HL-60/S4 (cell line): ENCODE measurements around the gene C16orf92.

Source experiments
- in situ Hi-C: fragments of 300-500 bp; cut with MboI; formaldehyde crosslinking; loops from 2 replicates; pipeline ENCODE4 v1.14.3; 2022; ENCODE audit warnings: low sequenced_read_pairs

The C16orf92 gene

GRCh38 chr16:30022887-30023286 is at the start of gene C16orf92:
Gene C16orf92, plus strand, starts transcription at chr16:30023198. Its CDS starts 143 bp downstream, at chr16:30023341.
- in situ Hi-C loops: loop anchor here (5.0 kb wide), 1 partner anchor 326 kb away; no protein-coding TSS in a partner anchor

- in situ Hi-C loops: no loop called here
Observed at GRCh38 chr16:29973384-29974246, 49.4 kb upstream of the C16orf92 start, which contains the start of gene TAOK2. Gene TAOK2, plus strand, starts transcription at chr16:29973868. Its CDS starts 3,905 bp downstream, at chr16:29977773.

GRCh38 chr16:29974291-29975133 is 48.5 kb upstream of the C16orf92 start:
- in situ Hi-C loops: no loop called here

- in situ Hi-C loops: no loop called here
Observed at GRCh38 chr16:29975134-29975538, 47.9 kb upstream of the C16orf92 start.

GRCh38 chr16:29975811-29976511 is 47.0 kb upstream of the C16orf92 start:
- in situ Hi-C loops: no loop called here

- in situ Hi-C loops: no loop called here
Observed at GRCh38 chr16:29977063-29977825, 45.8 kb upstream of the C16orf92 start.

- in situ Hi-C loops: no loop called here
Observed at GRCh38 chr16:29978081-29978480, 44.9 kb upstream of the C16orf92 start.

GRCh38 chr16:29978564-29979270 is 44.3 kb upstream of the C16orf92 start:
- in situ Hi-C loops: no loop called here

GRCh38 chr16:29982560-29983419 is 40.2 kb upstream of the C16orf92 start:
- in situ Hi-C loops: no loop called here

GRCh38 chr16:29983420-29984136 is 39.4 kb upstream of the C16orf92 start:
- in situ Hi-C loops: no loop called here

- in situ Hi-C loops: no loop called here
Observed at GRCh38 chr16:29984137-29984763, 38.7 kb upstream of the C16orf92 start.

- in situ Hi-C loops: no loop called here
Observed at GRCh38 chr16:29984764-29985147, 38.2 kb upstream of the C16orf92 start.

GRCh38 chr16:29985271-29985811 is 37.7 kb upstream of the C16orf92 start:
- in situ Hi-C loops: no loop called here

- in situ Hi-C loops: no loop called here
Observed at GRCh38 chr16:29986231-29986630, 36.8 kb upstream of the C16orf92 start.

GRCh38 chr16:29986931-29987330 is 36.1 kb upstream of the C16orf92 start:
- in situ Hi-C loops: no loop called here

- in situ Hi-C loops: no loop called here
Observed at GRCh38 chr16:29987371-29988085, 35.5 kb upstream of the C16orf92 start.
